ENCODE measurements around the gene POLD4.

POLD4 gene

GRCh38 chr11:67356864-67357561 lies 3.7 kb upstream of the POLD4 start:
- H3K9me3 Mint-ChIP-seq: no peaks in the 10 kb centered on the region

GRCh38 chr11:67356387-67356863 lies 3.1 kb upstream of the POLD4 start:
- Mint-ChIP-seq H3K27me3 (no peaks in the 10 kb centered on the region), H3K36me3 (peaks cover 3% of the 10 kb centered on the region), H3K4me3 (peak overlapping the region; percentile 75), H3K9me3 (no peaks in the 10 kb centered on the region), H3K4me1 (peaks cover 55% of the 10 kb centered on the region), H3K27ac (peak overlapping the region; percentile 83)
- DNase-seq (ENCODE audit: low spot score in 2 of 2): peak in 1 of 2 donors; percentile 26
- no peak for ATAC-seq (ENCODE audit: low read depth)

More at GRCh38 chr11:67356864-67357561, 3.7 kb upstream of the POLD4 start:
- peak overlapping the region; percentile 75 for H3K4me3 Mint-ChIP-seq
- H3K36me3 Mint-ChIP-seq: peaks cover 3% of the 10 kb centered on the region
- ATAC-seq (ENCODE audit: low read depth): no peak
- DNase-seq (ENCODE audit: low spot score in 2 of 2): peak; percentile 64 to 69
- H3K27me3 Mint-ChIP-seq: no peaks in the 10 kb centered on the region
- peaks cover 61% of the 10 kb centered on the region for H3K4me1 Mint-ChIP-seq
- H3K27ac Mint-ChIP-seq: peak overlapping the region; percentile 83

- ATAC-seq (ENCODE audit: low read depth) (no peak), DNase-seq (ENCODE audit: low spot score in 2 of 2) (peak in 1 of 2 donors; percentile 12)
- H3K4me3 Mint-ChIP-seq: peak overlapping the region; percentile 75
- peaks cover 52% of the 10 kb centered on the region for H3K4me1 Mint-ChIP-seq
- H3K27me3 Mint-ChIP-seq: no peaks in the 10 kb centered on the region
- H3K36me3 Mint-ChIP-seq: peaks cover 3% of the 10 kb centered on the region
- no peaks in the 10 kb centered on the region for H3K9me3 Mint-ChIP-seq
- H3K27ac Mint-ChIP-seq: no peak overlapping the region
Measured at GRCh38 chr11:67355794-67356386, 2.5 kb upstream of the POLD4 start.

- Mint-ChIP-seq H3K36me3 (peaks cover 1% of the 10 kb centered on the region), H3K4me1 (peaks cover 53% of the 10 kb centered on the region), H3K27me3 (no peaks in the 10 kb centered on the region), H3K27ac (no peak overlapping the region), H3K9me3 (no peaks in the 10 kb centered on the region), H3K4me3 (no peak overlapping the region)
- peak in 1 of 2 donors; percentile 13 for DNase-seq (ENCODE audit: low spot score in 2 of 2)
- no peak for ATAC-seq (ENCODE audit: low read depth)
Measured at GRCh38 chr11:67355023-67355793, 1.9 kb upstream of the POLD4 start.

GRCh38 chr11:67354075-67355022 lies 1.0 kb upstream of the POLD4 start:
- Mint-ChIP-seq H3K36me3 (peaks cover 1% of the 10 kb centered on the region), H3K9me3 (no peaks in the 10 kb centered on the region), H3K27ac (peak overlapping the region; percentile 97), H3K4me3 (peak overlapping the region; percentile 91), H3K27me3 (no peaks in the 10 kb centered on the region), H3K4me1 (peaks cover 61% of the 10 kb centered on the region)
- ATAC-seq (ENCODE audit: low read depth) (peak; percentile 7), DNase-seq (ENCODE audit: low spot score in 2 of 2) (peak in 1 of 2 donors; percentile 23)

- ATAC-seq (ENCODE audit: low read depth): peak; percentile 47
- H3K27ac Mint-ChIP-seq: peak overlapping the region; percentile 97
- H3K9me3 Mint-ChIP-seq: no peaks in the 10 kb centered on the region
- peaks cover 61% of the 10 kb centered on the region for H3K4me1 Mint-ChIP-seq
- H3K36me3 Mint-ChIP-seq: peaks cover 1% of the 10 kb centered on the region
- H3K4me3 Mint-ChIP-seq: peak overlapping the region; percentile 91
- peak in 1 of 2 donors; percentile 74 for DNase-seq (ENCODE audit: low spot score in 2 of 2)
- no peaks in the 10 kb centered on the region for H3K27me3 Mint-ChIP-seq
Measured at GRCh38 chr11:67352546-67353316, 615 bp downstream of the POLD4 start.

- H3K4me1 Mint-ChIP-seq: peaks cover 51% of the 10 kb centered on the region
- H3K27me3 Mint-ChIP-seq: no peaks in the 10 kb centered on the region
- peak; percentile 59 to 63 for DNase-seq (ENCODE audit: low spot score in 2 of 2)
- H3K36me3 Mint-ChIP-seq: peaks cover 1% of the 10 kb centered on the region
- peak overlapping the region; percentile 77 for H3K4me3 Mint-ChIP-seq
- ATAC-seq (ENCODE audit: low read depth): no peak
- no peaks in the 10 kb centered on the region for H3K9me3 Mint-ChIP-seq
- H3K27ac Mint-ChIP-seq: peak overlapping the region; percentile 48
Measured at GRCh38 chr11:67351275-67352005, 1.9 kb downstream of the POLD4 start.

GRCh38 chr11:67349928-67350465 lies 3.3 kb downstream of the POLD4 start:
- peak overlapping the region; percentile 56 for H3K4me3 Mint-ChIP-seq
- ATAC-seq (ENCODE audit: low read depth) (no peak), DNase-seq (ENCODE audit: low spot score in 2 of 2) (no peak)
- H3K4me1 Mint-ChIP-seq: peaks cover 52% of the 10 kb centered on the region
- peak overlapping the region; percentile 58 for H3K27ac Mint-ChIP-seq
- H3K36me3 Mint-ChIP-seq: peaks cover 1% of the 10 kb centered on the region
- H3K9me3 Mint-ChIP-seq: no peaks in the 10 kb centered on the region
- H3K27me3 Mint-ChIP-seq: no peaks in the 10 kb centered on the region

GRCh38 chr11:67349457-67349856 lies 3.9 kb downstream of the POLD4 start:
- H3K36me3 Mint-ChIP-seq: peaks cover 1% of the 10 kb centered on the region
- peak overlapping the region; percentile 58 for H3K27ac Mint-ChIP-seq
- ATAC-seq (ENCODE audit: low read depth) (no peak), DNase-seq (ENCODE audit: low spot score in 2 of 2) (no peak)
- peak overlapping the region; percentile 56 for H3K4me3 Mint-ChIP-seq
- H3K27me3 Mint-ChIP-seq: no peaks in the 10 kb centered on the region
- H3K4me1 Mint-ChIP-seq: peaks cover 50% of the 10 kb centered on the region
- H3K9me3 Mint-ChIP-seq: no peaks in the 10 kb centered on the region

GRCh38 chr11:67349036-67349435 lies 4.3 kb downstream of the POLD4 start:
- no peaks in the 10 kb centered on the region for H3K27me3 Mint-ChIP-seq
- peaks cover 1% of the 10 kb centered on the region for H3K36me3 Mint-ChIP-seq
- peak overlapping the region; percentile 58 for H3K27ac Mint-ChIP-seq
- ATAC-seq (ENCODE audit: low read depth) (no peak), DNase-seq (ENCODE audit: low spot score in 2 of 2) (no peak)
- H3K4me3 Mint-ChIP-seq: no peak overlapping the region
- peaks cover 49% of the 10 kb centered on the region for H3K4me1 Mint-ChIP-seq
- no peaks in the 10 kb centered on the region for H3K9me3 Mint-ChIP-seq

- DNase-seq (ENCODE audit: low spot score in 2 of 2) (no peak), ATAC-seq (ENCODE audit: low read depth) (no peak)
- no peaks in the 10 kb centered on the region for H3K9me3 Mint-ChIP-seq
- H3K27ac Mint-ChIP-seq: peak overlapping the region; percentile 11
- no peaks in the 10 kb centered on the region for H3K27me3 Mint-ChIP-seq
- peaks cover 1% of the 10 kb centered on the region for H3K36me3 Mint-ChIP-seq
- peaks cover 45% of the 10 kb centered on the region for H3K4me1 Mint-ChIP-seq
- no peak overlapping the region for H3K4me3 Mint-ChIP-seq
Measured at GRCh38 chr11:67347964-67348749, 5.2 kb downstream of the POLD4 start.
